Measurements from ENCODE around the gene METTL17. TPM values are rescaled to one million over a fixed set of nuclear protein-coding genes. Genes with fewer than 3 reads are reported as not detected.

The METTL17 gene
- total RNA-seq, 1 donor, result 34.5 TPM

DNA sequence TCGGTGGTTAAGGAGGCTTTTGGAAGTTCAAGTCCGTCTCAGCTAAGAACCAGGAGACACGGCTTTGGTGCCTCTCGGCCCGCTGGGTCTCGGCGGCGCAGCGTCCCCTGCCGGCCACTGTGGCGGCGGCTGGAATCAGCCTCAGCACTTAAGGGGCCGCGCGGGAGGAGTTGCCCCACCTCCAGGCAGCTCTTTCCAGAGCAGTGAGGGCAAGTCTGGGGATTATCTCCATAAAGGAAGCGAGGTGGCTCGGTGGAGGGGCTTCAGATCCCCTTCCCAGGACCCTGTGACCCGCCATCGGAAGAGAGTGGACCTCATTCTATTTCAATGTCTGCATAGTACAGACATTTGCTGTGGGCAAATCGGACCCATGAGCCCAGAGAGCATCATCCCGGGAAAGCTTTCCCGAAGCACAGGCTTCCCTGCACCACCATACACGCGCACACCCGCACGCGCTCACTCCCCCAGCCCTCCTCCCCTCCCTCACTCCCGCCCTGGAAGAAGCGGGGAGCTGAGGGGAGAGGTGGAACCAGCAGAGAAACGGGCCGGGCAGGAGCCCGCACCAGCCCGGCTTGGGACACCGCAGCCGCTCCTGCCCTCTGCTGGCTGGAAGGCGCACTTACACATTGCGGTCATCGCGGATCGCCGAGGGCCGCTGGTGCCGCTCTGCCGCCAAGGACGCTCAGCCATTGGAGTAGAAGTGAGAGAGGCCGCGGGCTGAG is 18.6 kb upstream of the METTL17 start:
- peak overlapping the region; percentile 81 for H3K4me3 ChIP-seq (ENCODE audit: low read depth, low read length)
- TF ChIP-seq, protein P1, sequence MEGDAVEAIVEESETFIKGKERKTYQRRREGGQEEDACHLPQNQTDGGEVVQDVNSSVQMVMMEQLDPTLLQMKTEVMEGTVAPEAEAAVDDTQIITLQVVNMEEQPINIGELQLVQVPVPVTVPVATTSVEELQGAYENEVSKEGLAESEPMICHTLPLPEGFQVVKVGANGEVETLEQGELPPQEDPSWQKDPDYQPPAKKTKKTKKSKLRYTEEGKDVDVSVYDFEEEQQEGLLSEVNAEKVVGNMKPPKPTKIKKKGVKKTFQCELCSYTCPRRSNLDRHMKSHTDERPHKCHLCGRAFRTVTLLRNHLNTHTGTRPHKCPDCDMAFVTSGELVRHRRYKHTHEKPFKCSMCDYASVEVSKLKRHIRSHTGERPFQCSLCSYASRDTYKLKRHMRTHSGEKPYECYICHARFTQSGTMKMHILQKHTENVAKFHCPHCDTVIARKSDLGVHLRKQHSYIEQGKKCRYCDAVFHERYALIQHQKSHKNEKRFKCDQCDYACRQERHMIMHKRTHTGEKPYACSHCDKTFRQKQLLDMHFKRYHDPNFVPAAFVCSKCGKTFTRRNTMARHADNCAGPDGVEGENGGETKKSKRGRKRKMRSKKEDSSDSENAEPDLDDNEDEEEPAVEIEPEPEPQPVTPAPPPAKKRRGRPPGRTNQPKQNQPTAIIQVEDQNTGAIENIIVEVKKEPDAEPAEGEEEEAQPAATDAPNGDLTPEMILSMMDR (IDR thresholded peaks at IDR 0.05; ENCODE audit: insufficient read depth, low read depth, low read length), result peak; percentile 98
- DNase-seq (ENCODE audit: low read depth), result peak; percentile 80

DNA sequence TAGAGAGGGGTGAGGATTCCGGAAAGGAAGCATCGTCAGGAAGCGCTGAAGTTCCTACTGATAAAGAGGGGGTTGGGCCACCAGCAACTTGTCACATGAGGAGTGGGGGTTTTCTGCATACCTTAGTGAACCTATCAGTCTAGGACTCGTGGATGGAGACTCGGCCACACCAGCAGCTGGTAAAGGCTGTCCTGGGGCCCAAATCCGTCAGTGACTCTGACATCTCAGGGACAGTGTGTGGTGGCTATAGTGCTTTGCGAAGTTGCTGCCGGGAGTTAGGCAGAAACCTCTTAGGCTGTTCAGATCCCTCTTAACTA is 18.1 kb upstream of the METTL17 start:
- TF ChIP-seq, protein P1 (IDR thresholded peaks at IDR 0.05; ENCODE audit: insufficient read depth, low read depth, low read length), result no peak
- peak overlapping the region; percentile 81 for H3K4me3 ChIP-seq (ENCODE audit: low read depth, low read length)
- DNase-seq (ENCODE audit: low read depth), result no peak

DNA sequence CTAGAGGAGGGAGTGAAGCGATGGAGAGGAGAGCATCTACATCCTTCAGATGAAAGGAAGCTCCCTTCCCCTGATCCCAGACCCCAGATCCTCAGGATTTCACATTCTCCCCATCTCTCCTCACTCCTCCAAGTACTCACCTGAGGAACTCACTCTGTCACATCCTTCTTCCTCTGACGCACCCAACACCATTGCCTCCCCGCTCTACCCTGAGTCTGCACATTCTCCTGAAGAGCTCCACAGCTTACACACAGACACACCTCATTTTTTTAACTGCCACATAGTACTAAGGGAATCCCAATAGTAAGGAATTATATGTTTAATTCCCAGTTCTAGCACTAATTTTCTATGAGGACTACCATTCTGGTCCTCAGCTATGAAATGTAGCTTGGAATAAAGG is 16.3 kb upstream of the METTL17 start:
- TF ChIP-seq, protein P1 (IDR thresholded peaks at IDR 0.05; ENCODE audit: insufficient read depth, low read depth, low read length), result no peak
- DNase-seq (ENCODE audit: low read depth), result no peak
- no peak overlapping the region for H3K4me3 ChIP-seq (ENCODE audit: low read depth, low read length)

GRCh38 chr14:20976291-20976690 is 13.5 kb upstream of the METTL17 start:
- no peak for DNase-seq (ENCODE audit: low read depth)
- TF ChIP-seq, protein P1 (IDR thresholded peaks at IDR 0.05; ENCODE audit: insufficient read depth, low read depth, low read length), result no peak
- no peak overlapping the region for H3K4me3 ChIP-seq (ENCODE audit: low read depth, low read length)

- no peak overlapping the region for H3K4me3 ChIP-seq (ENCODE audit: low read depth, low read length)
- TF ChIP-seq, protein P1 (IDR thresholded peaks at IDR 0.05; ENCODE audit: insufficient read depth, low read depth, low read length), result no peak
- DNase-seq (ENCODE audit: low read depth), result no peak
Measured at GRCh38 chr14:20978687-20979086, 11.1 kb upstream of the METTL17 start.

DNA sequence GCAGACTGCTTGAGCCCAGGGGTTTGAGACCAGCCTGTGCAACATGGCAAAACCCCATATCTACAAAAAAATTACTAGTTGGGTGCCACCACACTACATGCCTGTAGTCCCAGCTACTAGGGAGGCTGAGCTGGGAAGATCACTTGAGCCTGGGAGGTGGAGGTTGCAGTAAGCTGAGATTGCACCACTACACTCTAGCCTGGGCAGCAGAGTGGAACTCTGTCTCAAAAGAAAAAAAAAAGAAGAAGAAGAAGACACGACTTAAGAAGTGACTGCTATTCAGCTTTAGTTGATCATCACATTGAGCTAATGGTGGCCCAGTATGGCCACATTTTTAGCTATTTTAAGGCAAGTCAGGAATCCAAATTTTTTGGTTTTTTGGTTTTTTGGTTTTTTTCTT is 8.9 kb upstream of the METTL17 start:
- TF ChIP-seq, protein P1 (IDR thresholded peaks at IDR 0.05; ENCODE audit: insufficient read depth, low read depth, low read length), result no peak
- no peak for DNase-seq (ENCODE audit: low read depth)
- no peak overlapping the region for H3K4me3 ChIP-seq (ENCODE audit: low read depth, low read length)

Data from fibroblast of villous mesenchyme (primary cell).